CMK (cell line): Measurements from ENCODE around the gene PTPN4.

Experiments used
- DNase-seq: peaks from one replicate; pipeline ENCODE4 v3.0.0-alpha.2; 2010; ENCODE audit warnings: low read depth

Gene PTPN4

GRCh38 chr2:119808516-119809147 is 48.9 kb downstream of the PTPN4 start:
- DNase-seq, result no peak

- no peak for DNase-seq
Observed at GRCh38 chr2:119809339-119810048, 49.8 kb downstream of the PTPN4 start.

- DNase-seq, result no peak
Observed at GRCh38 chr2:119810049-119810630, 50.4 kb downstream of the PTPN4 start.

- no peak for DNase-seq
Observed at GRCh38 chr2:119814216-119814615, 54.5 kb downstream of the PTPN4 start.

- no peak for DNase-seq
Observed at GRCh38 chr2:119818792-119819191, 59.1 kb downstream of the PTPN4 start.

GRCh38 chr2:119819846-119820245 is 60.1 kb downstream of the PTPN4 start:
- no peak for DNase-seq

GRCh38 chr2:119820275-119820674 is 60.6 kb downstream of the PTPN4 start:
- no peak for DNase-seq

GRCh38 chr2:119821266-119821665 is 61.5 kb downstream of the PTPN4 start:
- DNase-seq, result no peak

- no peak for DNase-seq
Observed at GRCh38 chr2:119823734-119824334, 64.1 kb downstream of the PTPN4 start.

GRCh38 chr2:119826370-119826961 is 66.7 kb downstream of the PTPN4 start:
- DNase-seq, result no peak

GRCh38 chr2:119827866-119828507 is 68.3 kb downstream of the PTPN4 start:
- no peak for DNase-seq

- DNase-seq, result no peak
Observed at GRCh38 chr2:119836455-119837142, 76.9 kb downstream of the PTPN4 start.

GRCh38 chr2:119837350-119837749 is 77.6 kb downstream of the PTPN4 start:
- no peak for DNase-seq

GRCh38 chr2:119837759-119838158 is 78.0 kb downstream of the PTPN4 start:
- DNase-seq, result no peak

- DNase-seq, result no peak
Observed at GRCh38 chr2:119838179-119838578, 78.5 kb downstream of the PTPN4 start.

GRCh38 chr2:119841550-119841949 is 81.8 kb downstream of the PTPN4 start:
- DNase-seq, result no peak

- DNase-seq, result no peak
Observed at GRCh38 chr2:119846021-119846420, 86.3 kb downstream of the PTPN4 start.

- no peak for DNase-seq
Observed at GRCh38 chr2:119849838-119850565, 90.3 kb downstream of the PTPN4 start.

GRCh38 chr2:119852214-119852613 is 92.5 kb downstream of the PTPN4 start:
- no peak for DNase-seq

GRCh38 chr2:119853777-119854399 is 94.2 kb downstream of the PTPN4 start:
- no peak for DNase-seq
